Osteoblast (primary cell): ENCODE results near the gene EML4. TPM values are rescaled to one million over a fixed set of nuclear protein-coding genes. Genes with fewer than 3 reads are reported as not detected.
"Not testable (repeated sequence)": the region's sequence is repeated elsewhere in the genome, so short reads cannot be mapped to it uniquely, and the experiment has no call there.

ENCODE experiments used
- DNase-seq: peaks from one replicate; pipeline ENCODE4 v3.0.0; 2011; ENCODE audit warnings: low spot score, mixed read lengths; ENCODE audit not compliant: insufficient read length; ENCODE audit errors: missing footprints
- H2AFZ ChIP-seq: 2 replicates; pipeline ENCODE4 v1.6.0; 2011; ENCODE audit warnings: mild to moderate bottlenecking, low read length
- H3K27ac ChIP-seq: 2 replicates; pipeline ENCODE4 v1.5.1; 2011; ENCODE audit warnings: mild to moderate bottlenecking, low read depth, low read length, moderate library complexity
- H3K27me3 ChIP-seq: 2 replicates; pipeline ENCODE4 v1.6.0; 2012; ENCODE audit warnings: mild to moderate bottlenecking, control low read depth, inconsistent platforms, low read length, moderate library complexity; ENCODE audit not compliant: insufficient read depth
- H3K36me3 ChIP-seq: 2 replicates; pipeline ENCODE4 v1.5.1; 2011; ENCODE audit warnings: mild to moderate bottlenecking, low read length, control low read depth, moderate library complexity; ENCODE audit not compliant: insufficient read depth
- H3K4me1 ChIP-seq: 2 replicates; pipeline ENCODE4 v1.5.1; 2011; ENCODE audit warnings: mild to moderate bottlenecking, low read length, control low read depth, moderate library complexity; ENCODE audit not compliant: insufficient read depth
- H3K4me2 ChIP-seq: 2 replicates; pipeline ENCODE4 v1.6.0; 2011; ENCODE audit warnings: mild to moderate bottlenecking, low read length; ENCODE audit not compliant: insufficient read depth
- H3K4me3 ChIP-seq: fragments of 200-600 bp; sonication (generic); 3 replicates; pipeline ENCODE4 v1.5.1; 2012; ENCODE audit warnings: mild to moderate bottlenecking, low read length, inconsistent platforms; ENCODE audit not compliant: insufficient read depth
- H3K79me2 ChIP-seq: 2 replicates; pipeline ENCODE4 v1.6.0; 2012; ENCODE audit warnings: mild to moderate bottlenecking, low read length, control low read depth, inconsistent platforms; ENCODE audit not compliant: insufficient read depth
- H3K9me3 ChIP-seq: 2 replicates; pipeline ENCODE4 v1.5.1; 2011; ENCODE audit warnings: low read depth, low read length, control low read depth
- H4K20me1 ChIP-seq: 2 replicates; pipeline ENCODE4 v1.6.0; 2012; ENCODE audit warnings: mild to moderate bottlenecking, low read length, control low read depth; ENCODE audit not compliant: insufficient read depth
- CTCF ChIP-seq: IDR thresholded peaks from 2 replicates; pipeline ENCODE4 v1.5.1; 2011; ENCODE audit warnings: mild to moderate bottlenecking, low read depth, low read length, moderate library complexity; ENCODE audit errors: extremely low read depth
- total RNA-seq: library from RNA; depleted of rRNA; stranded (reverse); fragments of >200 nt; gene quantifications from 2 replicates; pipeline ENCODE4 v1.2.3, GENCODE V29; 2012

Gene EML4
- total RNA-seq, 1 donor = 91.9 TPM

GRCh38 chr2:42171396-42171980 is 2.3 kb downstream of the EML4 start:
- peaks cover 38% of the 10 kb centered on the region for H4K20me1 ChIP-seq
- H3K4me2 ChIP-seq = peak overlapping the region; percentile 92
- H3K79me2 ChIP-seq = peaks cover 70% of the 10 kb centered on the region
- no peaks in the 10 kb centered on the region for H3K36me3 ChIP-seq
- H3K4me1 ChIP-seq = peaks cover 24% of the 10 kb centered on the region
- DNase-seq = peak; percentile 68
- no peak for TF ChIP-seq CTCF
- H3K4me3 ChIP-seq = peak overlapping the region; percentile 87
- H3K27me3 ChIP-seq = no peaks in the 10 kb centered on the region
- peak overlapping the region; percentile 1 for H3K27ac ChIP-seq
- no peaks in the 10 kb centered on the region for H3K9me3 ChIP-seq
- H2AFZ ChIP-seq = no peak overlapping the region

- no peak for TF ChIP-seq CTCF
- no peak overlapping the region for H3K27ac ChIP-seq
Measured at GRCh38 chr2:42172020-42172419, 2.9 kb downstream of the EML4 start.

GRCh38 chr2:42172566-42172965 is 3.4 kb downstream of the EML4 start:
- Histone ChIP-seq H3K36me3 (no peaks in the 10 kb centered on the region), H2AFZ (no peak overlapping the region), H4K20me1 (peaks cover 38% of the 10 kb centered on the region), H3K27me3 (no peaks in the 10 kb centered on the region), H3K27ac (no peak overlapping the region), H3K79me2 (peaks cover 80% of the 10 kb centered on the region), H3K4me3 (no peak overlapping the region), H3K4me2 (peak overlapping the region; percentile 92), H3K4me1 (peaks cover 24% of the 10 kb centered on the region), H3K9me3 (no peaks in the 10 kb centered on the region)
- no peak for TF ChIP-seq CTCF
- peak; percentile 74 for DNase-seq

More at GRCh38 chr2:42172020-42172419, 2.9 kb downstream of the EML4 start:
- H2AFZ ChIP-seq = no peak overlapping the region
- no peaks in the 10 kb centered on the region for H3K27me3 ChIP-seq
- no peaks in the 10 kb centered on the region for H3K9me3 ChIP-seq
- DNase-seq = no peak
- H3K4me2 ChIP-seq = peak overlapping the region; percentile 92
- H3K36me3 ChIP-seq = no peaks in the 10 kb centered on the region
- H3K79me2 ChIP-seq = peaks cover 75% of the 10 kb centered on the region
- peak overlapping the region; percentile 87 for H3K4me3 ChIP-seq
- peaks cover 38% of the 10 kb centered on the region for H4K20me1 ChIP-seq
- peaks cover 24% of the 10 kb centered on the region for H3K4me1 ChIP-seq

- not testable (repeated sequence) for DNase-seq, H3K36me3 ChIP-seq, H3K9me3 ChIP-seq, H3K27me3 ChIP-seq, H2AFZ ChIP-seq, H3K4me3 ChIP-seq, H3K27ac ChIP-seq, H3K4me2 ChIP-seq
- H3K4me1 ChIP-seq = peaks cover 26% of the 10 kb centered on the region
- H3K79me2 ChIP-seq = peaks cover 89% of the 10 kb centered on the region
- peaks cover 38% of the 10 kb centered on the region for H4K20me1 ChIP-seq
Measured at GRCh38 chr2:42173467-42173866, 4.3 kb downstream of the EML4 start.
